MM.1S (cell line): ENCODE results near the gene HBM.

Experiments used
- EZH2 ChIP-seq: fragments of 300-600 bp; sonication (generic); optimal IDR thresholded peaks from 2 replicates; pipeline ENCODE3; 2017; ENCODE audit warnings: low read depth, mild to moderate bottlenecking, antibody characterized with exemption, low read length, mixed read lengths
- EZH2phosphoT487 ChIP-seq: fragments of 300-600 bp; sonication (generic); IDR thresholded peaks from 2 replicates; pipeline ENCODE4 v1.6.1; 2018; ENCODE audit warnings: antibody characterized with exemption, low read length
- TF ChIP-seq, protein P1 (sequence below): fragments of 300-600 bp; sonication (generic); IDR thresholded peaks from 2 replicates; pipeline ENCODE4 v1.5.1; 2016; ENCODE audit warnings: antibody characterized with exemption, low read length, mixed read lengths

DNA sequence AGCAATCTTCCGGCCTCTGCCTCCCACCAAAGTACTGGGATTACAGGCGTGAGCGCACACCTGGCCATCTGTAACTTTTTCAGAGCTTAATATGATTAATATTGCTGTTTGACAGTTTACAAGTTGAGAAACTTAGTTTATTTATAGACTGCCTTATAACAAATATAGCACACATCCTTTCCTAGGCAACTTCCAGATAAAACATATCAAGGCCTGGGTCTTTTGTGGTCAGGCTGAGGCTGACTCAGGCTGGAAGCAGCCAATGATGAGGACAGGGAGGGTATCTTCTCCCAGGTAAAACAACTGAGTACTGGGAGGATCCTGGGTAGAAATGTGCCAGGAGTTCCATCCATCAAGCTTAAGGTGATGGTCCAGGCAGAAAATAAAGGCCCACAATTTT is 47.2 kb downstream of the HBM start:
- TF ChIP-seq, protein P1, sequence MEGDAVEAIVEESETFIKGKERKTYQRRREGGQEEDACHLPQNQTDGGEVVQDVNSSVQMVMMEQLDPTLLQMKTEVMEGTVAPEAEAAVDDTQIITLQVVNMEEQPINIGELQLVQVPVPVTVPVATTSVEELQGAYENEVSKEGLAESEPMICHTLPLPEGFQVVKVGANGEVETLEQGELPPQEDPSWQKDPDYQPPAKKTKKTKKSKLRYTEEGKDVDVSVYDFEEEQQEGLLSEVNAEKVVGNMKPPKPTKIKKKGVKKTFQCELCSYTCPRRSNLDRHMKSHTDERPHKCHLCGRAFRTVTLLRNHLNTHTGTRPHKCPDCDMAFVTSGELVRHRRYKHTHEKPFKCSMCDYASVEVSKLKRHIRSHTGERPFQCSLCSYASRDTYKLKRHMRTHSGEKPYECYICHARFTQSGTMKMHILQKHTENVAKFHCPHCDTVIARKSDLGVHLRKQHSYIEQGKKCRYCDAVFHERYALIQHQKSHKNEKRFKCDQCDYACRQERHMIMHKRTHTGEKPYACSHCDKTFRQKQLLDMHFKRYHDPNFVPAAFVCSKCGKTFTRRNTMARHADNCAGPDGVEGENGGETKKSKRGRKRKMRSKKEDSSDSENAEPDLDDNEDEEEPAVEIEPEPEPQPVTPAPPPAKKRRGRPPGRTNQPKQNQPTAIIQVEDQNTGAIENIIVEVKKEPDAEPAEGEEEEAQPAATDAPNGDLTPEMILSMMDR: no peak
- TF ChIP-seq EZH2phosphoT487 (no peak), EZH2 (no peak)
